ENCODE data around the gene SLU7.

SLU7 gene

GRCh38 chr5:160395111-160395510 is 23.8 kb downstream of the SLU7 start:
- DNase-seq (ENCODE audit: insufficient read length, low spot score) (no peak), FAIRE-seq (no peak)
- no peak for TF ChIP-seq POLR2A (IDR thresholded peaks at IDR 0.05; ENCODE audit: low read depth, low read length)
- no peak for TF ChIP-seq TAF1 (IDR thresholded peaks at IDR 0.05; ENCODE audit: low read depth, low read length)
- no peak for TF ChIP-seq POLR2AphosphoS5 (IDR thresholded peaks at IDR 0.05; ENCODE audit: low read depth, low read length)
- TF ChIP-seq SPI1 (IDR thresholded peaks at IDR 0.05; ENCODE audit: low read depth, low read length), result no peak
- TF ChIP-seq POU2F2 (IDR thresholded peaks at IDR 0.05; ENCODE audit: low read depth, low read length), result no peak
- no peak for TF ChIP-seq PAX5 (IDR thresholded peaks at IDR 0.05; ENCODE audit: insufficient read depth, low read length, severe bottlenecking)

GRCh38 chr5:160390787-160391696 is 27.8 kb downstream of the SLU7 start:
- TF ChIP-seq POLR2A (IDR thresholded peaks at IDR 0.05; ENCODE audit: low read depth, low read length) (no peak), SPI1 (IDR thresholded peaks at IDR 0.05; ENCODE audit: low read depth, low read length) (no peak), POU2F2 (IDR thresholded peaks at IDR 0.05; ENCODE audit: low read depth, low read length) (no peak)
- DNase-seq (ENCODE audit: insufficient read length, low spot score), result no peak
- no peak for FAIRE-seq

- DNase-seq (ENCODE audit: insufficient read length, low spot score), result no peak
- FAIRE-seq, result no peak
- TF ChIP-seq SPI1 (IDR thresholded peaks at IDR 0.05; ENCODE audit: low read depth, low read length) (no peak), POLR2AphosphoS5 (IDR thresholded peaks at IDR 0.05; ENCODE audit: low read depth, low read length) (no peak), TAF1 (IDR thresholded peaks at IDR 0.05; ENCODE audit: low read depth, low read length) (no peak), POU2F2 (IDR thresholded peaks at IDR 0.05; ENCODE audit: low read depth, low read length) (no peak), PAX5 (IDR thresholded peaks at IDR 0.05; ENCODE audit: insufficient read depth, low read length, severe bottlenecking) (no peak), POLR2A (IDR thresholded peaks at IDR 0.05; ENCODE audit: low read depth, low read length) (no peak)
Measured at GRCh38 chr5:160387445-160387844, 31.4 kb downstream of the SLU7 start.

GRCh38 chr5:160385496-160385895 is 33.4 kb downstream of the SLU7 start:
- DNase-seq (ENCODE audit: insufficient read length, low spot score) (no peak), FAIRE-seq (no peak)
- TF ChIP-seq TAF1 (IDR thresholded peaks at IDR 0.05; ENCODE audit: low read depth, low read length) (no peak), POLR2AphosphoS5 (IDR thresholded peaks at IDR 0.05; ENCODE audit: low read depth, low read length) (no peak), POLR2A (IDR thresholded peaks at IDR 0.05; ENCODE audit: low read depth, low read length) (no peak), SPI1 (IDR thresholded peaks at IDR 0.05; ENCODE audit: low read depth, low read length) (no peak), POU2F2 (IDR thresholded peaks at IDR 0.05; ENCODE audit: low read depth, low read length) (no peak), PAX5 (IDR thresholded peaks at IDR 0.05; ENCODE audit: insufficient read depth, low read length, severe bottlenecking) (no peak)

- TF ChIP-seq POLR2AphosphoS5 (IDR thresholded peaks at IDR 0.05; ENCODE audit: low read depth, low read length) (no peak), POU2F2 (IDR thresholded peaks at IDR 0.05; ENCODE audit: low read depth, low read length) (no peak), POLR2A (IDR thresholded peaks at IDR 0.05; ENCODE audit: low read depth, low read length) (no peak), SPI1 (IDR thresholded peaks at IDR 0.05; ENCODE audit: low read depth, low read length) (no peak), PAX5 (IDR thresholded peaks at IDR 0.05; ENCODE audit: insufficient read depth, low read length, severe bottlenecking) (no peak), TAF1 (IDR thresholded peaks at IDR 0.05; ENCODE audit: low read depth, low read length) (no peak)
- FAIRE-seq (no peak), DNase-seq (ENCODE audit: insufficient read length, low spot score) (no peak)
Measured at GRCh38 chr5:160384681-160385080, 34.2 kb downstream of the SLU7 start.

- FAIRE-seq (no peak), DNase-seq (ENCODE audit: insufficient read length, low spot score) (no peak)
Measured at GRCh38 chr5:160382346-160382745, 36.5 kb downstream of the SLU7 start.

GRCh38 chr5:160380041-160380440 is 38.8 kb downstream of the SLU7 start:
- no peak for DNase-seq (ENCODE audit: insufficient read length, low spot score)
- no peak for TF ChIP-seq POLR2A (IDR thresholded peaks at IDR 0.05; ENCODE audit: low read depth, low read length)
- no peak for TF ChIP-seq SPI1 (IDR thresholded peaks at IDR 0.05; ENCODE audit: low read depth, low read length)
- no peak for TF ChIP-seq TAF1 (IDR thresholded peaks at IDR 0.05; ENCODE audit: low read depth, low read length)
- no peak for TF ChIP-seq POLR2AphosphoS5 (IDR thresholded peaks at IDR 0.05; ENCODE audit: low read depth, low read length)
- TF ChIP-seq POU2F2 (IDR thresholded peaks at IDR 0.05; ENCODE audit: low read depth, low read length), result no peak
- TF ChIP-seq PAX5 (IDR thresholded peaks at IDR 0.05; ENCODE audit: insufficient read depth, low read length, severe bottlenecking), result no peak
- FAIRE-seq, result no peak

More at GRCh38 chr5:160382346-160382745, 36.5 kb downstream of the SLU7 start:
- TF ChIP-seq POU2F2 (IDR thresholded peaks at IDR 0.05; ENCODE audit: low read depth, low read length) (no peak), POLR2AphosphoS5 (IDR thresholded peaks at IDR 0.05; ENCODE audit: low read depth, low read length) (no peak), PAX5 (IDR thresholded peaks at IDR 0.05; ENCODE audit: insufficient read depth, low read length, severe bottlenecking) (no peak), POLR2A (IDR thresholded peaks at IDR 0.05; ENCODE audit: low read depth, low read length) (no peak), TAF1 (IDR thresholded peaks at IDR 0.05; ENCODE audit: low read depth, low read length) (no peak), SPI1 (IDR thresholded peaks at IDR 0.05; ENCODE audit: low read depth, low read length) (no peak)

- DNase-seq (ENCODE audit: insufficient read length, low spot score), result no peak
- FAIRE-seq, result no peak
- TF ChIP-seq TAF1 (IDR thresholded peaks at IDR 0.05; ENCODE audit: low read depth, low read length) (no peak), POLR2A (IDR thresholded peaks at IDR 0.05; ENCODE audit: low read depth, low read length) (no peak), POU2F2 (IDR thresholded peaks at IDR 0.05; ENCODE audit: low read depth, low read length) (no peak), SPI1 (IDR thresholded peaks at IDR 0.05; ENCODE audit: low read depth, low read length) (no peak), PAX5 (IDR thresholded peaks at IDR 0.05; ENCODE audit: insufficient read depth, low read length, severe bottlenecking) (no peak), POLR2AphosphoS5 (IDR thresholded peaks at IDR 0.05; ENCODE audit: low read depth, low read length) (no peak)
Measured at GRCh38 chr5:160379511-160379910, 39.4 kb downstream of the SLU7 start.

GRCh38 chr5:160378330-160378729 is 40.6 kb downstream of the SLU7 start:
- FAIRE-seq (no peak), DNase-seq (ENCODE audit: insufficient read length, low spot score) (no peak)
- TF ChIP-seq PAX5 (IDR thresholded peaks at IDR 0.05; ENCODE audit: insufficient read depth, low read length, severe bottlenecking) (no peak), TAF1 (IDR thresholded peaks at IDR 0.05; ENCODE audit: low read depth, low read length) (no peak), POU2F2 (IDR thresholded peaks at IDR 0.05; ENCODE audit: low read depth, low read length) (no peak), SPI1 (IDR thresholded peaks at IDR 0.05; ENCODE audit: low read depth, low read length) (no peak), POLR2AphosphoS5 (IDR thresholded peaks at IDR 0.05; ENCODE audit: low read depth, low read length) (no peak), POLR2A (IDR thresholded peaks at IDR 0.05; ENCODE audit: low read depth, low read length) (no peak)
